ENCODE results near the gene TMED4. TPM values are rescaled to one million over a fixed set of nuclear protein-coding genes. Genes with fewer than 3 reads are reported as not detected.

Gene TMED4
- polyA plus RNA-seq, 1 of the 3 experiments (the other 2 are of a cell fraction): 145 TPM

GRCh38 chr7:44606341-44607140 lies 24.5 kb upstream of the TMED4 start, which contains the start of gene OGDH (continued):
- peak; percentile 97 for TF ChIP-seq USF1 (IDR thresholded peaks at IDR 0.05; ENCODE audit: borderline replicate concordance, low read depth)
- peak; percentile 99 for TF ChIP-seq SIN3A (IDR thresholded peaks at IDR 0.05; ENCODE audit: borderline replicate concordance, low read depth, low read length)
- TF ChIP-seq RFX5 (IDR thresholded peaks at IDR 0.05; ENCODE audit: low read length): no peak; the same call in 1 of the 2 replicates
- no peak; the same call in 1 of the 2 replicates for TF ChIP-seq RXRA (IDR thresholded peaks at IDR 0.05; ENCODE audit: borderline replicate concordance, low read depth)
- no peak; the same call in 1 of the 2 replicates for TF ChIP-seq NFIC (IDR thresholded peaks at IDR 0.05; ENCODE audit: borderline replicate concordance)
- TF ChIP-seq SMC3 (IDR thresholded peaks at IDR 0.05; ENCODE audit: low read depth, low read length): no peak
- peak; percentile 73 for TF ChIP-seq GABPA (IDR thresholded peaks at IDR 0.05; ENCODE audit: low read depth)
- TF ChIP-seq IRF3 (IDR thresholded peaks at IDR 0.05; ENCODE audit: low read depth, low read length): no peak
- TF ChIP-seq TAF1 (IDR thresholded peaks at IDR 0.05; ENCODE audit: borderline replicate concordance, low read depth, low read length): peak; percentile 83
- TF ChIP-seq USF2 (IDR thresholded peaks at IDR 0.05; ENCODE audit: borderline replicate concordance, low read depth, low read length): no peak; the same call in 1 of the 2 replicates
- peak; percentile 98 for TF ChIP-seq MAX (IDR thresholded peaks at IDR 0.05; ENCODE audit: low read depth)
- no peak for TF ChIP-seq JUND (IDR thresholded peaks at IDR 0.05)
- no peak for TF ChIP-seq ELF1 (IDR thresholded peaks at IDR 0.05)
- TF ChIP-seq NRF1 (IDR thresholded peaks at IDR 0.05; ENCODE audit: low read depth, low read length): 0 out of 2 replicates have a peak, but pooled peaks have one; percentile 21
- TF ChIP-seq RAD21 (IDR thresholded peaks at IDR 0.05; ENCODE audit: low read length): no peak
- no peak for TF ChIP-seq CTCF (IDR thresholded peaks at IDR 0.05)
- TF ChIP-seq MXI1 (IDR thresholded peaks at IDR 0.05; ENCODE audit: low read depth, low read length): peak; percentile 97
- TF ChIP-seq FOXJ3 (CRISPR knock-in tag; IDR thresholded peaks at IDR 0.05): no peak
- TF ChIP-seq GATA2 (CRISPR knock-in tag; IDR thresholded peaks at IDR 0.05): no peak
- TF ChIP-seq TCF12 (IDR thresholded peaks at IDR 0.05): peak; percentile 94
- peak; percentile 87 for TF ChIP-seq CHD2 (IDR thresholded peaks at IDR 0.05; ENCODE audit: low read length, partially characterized antibody)
- no peak for TF ChIP-seq ZBTB33 (IDR thresholded peaks at IDR 0.05; ENCODE audit: borderline replicate concordance, low read depth)
- peak; percentile 97 for TF ChIP-seq POLR2AphosphoS5 (IDR thresholded peaks at IDR 0.05; ENCODE audit: low read depth, low read length)
- peak; percentile 100 for TF ChIP-seq PBX3 (IDR thresholded peaks at IDR 0.05)
- TF ChIP-seq FOSL2 (IDR thresholded peaks at IDR 0.05; ENCODE audit: borderline replicate concordance, low read depth): no peak

Measured in SK-N-SH (cell line).